OCI-LY1 (cell line): ENCODE results near the gene SLC9A2.

ENCODE experiments used
- H2AFZ ChIP-seq: fragments of 200-600 bp; sonication (generic), shearing (Covaris generic); 2 replicates; pipeline ENCODE4 v1.6.0; 2014; ENCODE audit warnings: antibody characterized with exemption, mild to moderate bottlenecking, low read length
- H3F3A ChIP-seq: fragments of 200-600 bp; sonication (generic), shearing (Covaris generic); 2 replicates; pipeline ENCODE4 v1.6.0; 2014; ENCODE audit warnings: mild to moderate bottlenecking, antibody characterized with exemption, low read length, moderate library complexity; ENCODE audit not compliant: insufficient read depth
- H3K27ac ChIP-seq: fragments of 200-600 bp; sonication (generic); 2 replicates; pipeline ENCODE4 v1.5.1; 2014; ENCODE audit warnings: low read length, mixed run types, mild to moderate bottlenecking, low read depth; ENCODE audit not compliant: poor library complexity, severe bottlenecking
- H3K27me3 ChIP-seq: fragments of 200-600 bp; sonication (generic); 2 replicates; pipeline ENCODE4 v1.6.0; 2014; ENCODE audit warnings: antibody characterized with exemption, mild to moderate bottlenecking, low read length, moderate library complexity; ENCODE audit not compliant: insufficient read depth
- H3K36me3 ChIP-seq: fragments of 200-600 bp; sonication (generic); 2 replicates; pipeline ENCODE4 v1.6.1; 2014; ENCODE audit warnings: mild to moderate bottlenecking, antibody characterized with exemption, low read length, moderate library complexity, mixed read lengths; ENCODE audit not compliant: insufficient read depth
- H3K4me1 ChIP-seq: fragments of 200-600 bp; sonication (generic); 2 replicates; pipeline ENCODE4 v1.5.1; 2014; ENCODE audit warnings: mild to moderate bottlenecking, low read length, moderate library complexity; ENCODE audit not compliant: insufficient read depth, severe bottlenecking
- H3K4me2 ChIP-seq: fragments of 200-600 bp; sonication (generic), shearing (Covaris generic); 2 replicates; pipeline ENCODE4 v1.6.1; 2014; ENCODE audit warnings: low read length
- H3K4me3 ChIP-seq: fragments of 200-600 bp; sonication (generic); 2 replicates; pipeline ENCODE4 v1.5.1; 2014; ENCODE audit warnings: low read length, low read depth, mild to moderate bottlenecking, mixed read lengths; ENCODE audit not compliant: poor library complexity, severe bottlenecking
- H3K79me2 ChIP-seq: fragments of 200-600 bp; shearing (Covaris generic); 2 replicates; pipeline ENCODE4 v1.6.1; 2016; ENCODE audit warnings: mixed run types, low read length, mixed read lengths; ENCODE audit not compliant: insufficient read depth
- H3K9ac ChIP-seq: fragments of 200-600 bp; sonication (generic), shearing (Covaris generic); 2 replicates; pipeline ENCODE4 v1.6.1; 2014; ENCODE audit warnings: mild to moderate bottlenecking, low read length, mixed read lengths
- H3K9me2 ChIP-seq: fragments of 200-600 bp; sonication (generic), shearing (Covaris generic); 2 replicates; pipeline ENCODE4 v1.6.1; 2014; ENCODE audit warnings: low read depth, mild to moderate bottlenecking, low read length, mixed read lengths
- H3K9me3 ChIP-seq: fragments of 200-600 bp; shearing (Covaris generic); 2 replicates; pipeline ENCODE4 v1.6.1; 2014; ENCODE audit warnings: low read length, mixed read lengths
- H4K20me1 ChIP-seq: fragments of 200-600 bp; sonication (generic), shearing (Covaris generic); 2 replicates; pipeline ENCODE4 v1.6.0; 2016; ENCODE audit warnings: mild to moderate bottlenecking, low read length; ENCODE audit not compliant: insufficient read depth
- EZH2 ChIP-seq: fragments of 200-600 bp; sonication (generic), shearing (Covaris generic); IDR thresholded peaks from 2 replicates; pipeline ENCODE4 v1.8.0; 2017; ENCODE audit warnings: borderline replicate concordance, mixed run types, mild to moderate bottlenecking, antibody characterized with exemption, low read length, moderate library complexity, mixed read lengths
- TF ChIP-seq, protein P1 (sequence below): fragments of 200-600 bp; sonication (generic), shearing (Covaris generic); IDR thresholded peaks from 2 replicates; pipeline ENCODE4 v1.5.1; 2017; ENCODE audit warnings: mild to moderate bottlenecking, antibody characterized with exemption, low read length, moderate library complexity, mixed read lengths

SLC9A2 gene

DNA sequence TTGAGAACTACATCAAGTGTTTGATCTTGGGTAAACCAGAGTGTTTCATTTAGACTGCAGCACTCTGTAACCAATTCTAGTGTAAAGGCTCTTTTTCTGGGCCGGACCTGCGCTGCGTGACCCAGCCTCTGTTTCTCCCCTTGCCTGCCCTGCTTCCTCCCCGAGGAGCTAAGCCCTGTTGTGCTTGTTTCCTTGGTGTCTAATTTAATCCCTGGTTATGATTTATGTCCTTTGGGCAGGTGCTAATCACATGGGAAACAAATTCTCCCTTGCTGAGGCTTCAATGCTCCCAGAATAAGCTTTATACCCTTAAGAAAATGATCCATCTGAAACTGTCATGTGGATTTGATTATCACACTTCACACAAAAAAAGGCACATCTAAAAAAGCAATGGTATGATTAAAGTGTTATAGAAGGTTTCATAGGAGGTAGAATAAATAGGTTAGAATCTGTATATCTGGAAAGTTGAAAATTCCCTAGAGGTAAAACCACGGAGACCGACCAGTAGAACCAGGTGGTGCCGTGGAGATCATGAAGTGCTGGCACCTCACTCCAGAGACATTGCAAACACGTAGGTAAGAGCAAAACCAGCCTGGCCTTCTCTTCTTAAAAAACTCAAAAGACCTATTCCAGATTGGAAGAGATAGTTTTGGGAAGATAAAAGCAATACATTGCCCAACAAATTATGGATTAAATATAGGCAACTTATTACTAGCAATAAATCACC is 31.0 kb upstream of the SLC9A2 start:
- Histone ChIP-seq H4K20me1 (no peaks in the 10 kb centered on the region), H3K9ac (no peak overlapping the region), H3F3A (no peaks in the 10 kb centered on the region), H3K79me2 (no peaks in the 10 kb centered on the region), H2AFZ (no peak overlapping the region), H3K4me1 (no peaks in the 10 kb centered on the region), H3K36me3 (no peaks in the 10 kb centered on the region), H3K9me2 (no peaks in the 10 kb centered on the region), H3K4me2 (no peak overlapping the region), H3K27me3 (no peaks in the 10 kb centered on the region), H3K9me3 (no peaks in the 10 kb centered on the region), H3K27ac (no peak overlapping the region), H3K4me3 (no peak overlapping the region)
- TF ChIP-seq EZH2, result no peak
- TF ChIP-seq, protein P1, sequence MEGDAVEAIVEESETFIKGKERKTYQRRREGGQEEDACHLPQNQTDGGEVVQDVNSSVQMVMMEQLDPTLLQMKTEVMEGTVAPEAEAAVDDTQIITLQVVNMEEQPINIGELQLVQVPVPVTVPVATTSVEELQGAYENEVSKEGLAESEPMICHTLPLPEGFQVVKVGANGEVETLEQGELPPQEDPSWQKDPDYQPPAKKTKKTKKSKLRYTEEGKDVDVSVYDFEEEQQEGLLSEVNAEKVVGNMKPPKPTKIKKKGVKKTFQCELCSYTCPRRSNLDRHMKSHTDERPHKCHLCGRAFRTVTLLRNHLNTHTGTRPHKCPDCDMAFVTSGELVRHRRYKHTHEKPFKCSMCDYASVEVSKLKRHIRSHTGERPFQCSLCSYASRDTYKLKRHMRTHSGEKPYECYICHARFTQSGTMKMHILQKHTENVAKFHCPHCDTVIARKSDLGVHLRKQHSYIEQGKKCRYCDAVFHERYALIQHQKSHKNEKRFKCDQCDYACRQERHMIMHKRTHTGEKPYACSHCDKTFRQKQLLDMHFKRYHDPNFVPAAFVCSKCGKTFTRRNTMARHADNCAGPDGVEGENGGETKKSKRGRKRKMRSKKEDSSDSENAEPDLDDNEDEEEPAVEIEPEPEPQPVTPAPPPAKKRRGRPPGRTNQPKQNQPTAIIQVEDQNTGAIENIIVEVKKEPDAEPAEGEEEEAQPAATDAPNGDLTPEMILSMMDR, result no peak

DNA sequence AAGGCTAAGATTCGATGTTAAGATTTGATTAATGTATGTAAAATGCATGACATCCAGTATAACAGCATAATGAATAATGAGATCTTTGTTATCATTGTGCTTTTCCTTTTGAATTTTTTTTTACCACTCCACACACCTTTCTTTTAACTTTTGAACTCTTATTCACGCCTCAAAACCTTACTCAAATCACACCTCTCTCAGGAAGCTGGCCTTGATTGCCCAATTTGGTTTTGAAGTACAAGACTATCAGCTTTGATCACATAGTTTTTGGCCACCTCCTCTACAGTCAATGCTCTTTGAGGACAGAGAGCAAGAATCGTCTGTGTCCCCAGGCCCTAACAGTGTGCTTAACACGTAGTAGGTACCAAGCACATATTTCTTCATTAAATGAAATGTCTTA is 29.9 kb upstream of the SLC9A2 start:
- TF ChIP-seq, protein P1, result no peak
- TF ChIP-seq EZH2, result no peak
- no peaks in the 10 kb centered on the region for H3K4me1 ChIP-seq

DNA sequence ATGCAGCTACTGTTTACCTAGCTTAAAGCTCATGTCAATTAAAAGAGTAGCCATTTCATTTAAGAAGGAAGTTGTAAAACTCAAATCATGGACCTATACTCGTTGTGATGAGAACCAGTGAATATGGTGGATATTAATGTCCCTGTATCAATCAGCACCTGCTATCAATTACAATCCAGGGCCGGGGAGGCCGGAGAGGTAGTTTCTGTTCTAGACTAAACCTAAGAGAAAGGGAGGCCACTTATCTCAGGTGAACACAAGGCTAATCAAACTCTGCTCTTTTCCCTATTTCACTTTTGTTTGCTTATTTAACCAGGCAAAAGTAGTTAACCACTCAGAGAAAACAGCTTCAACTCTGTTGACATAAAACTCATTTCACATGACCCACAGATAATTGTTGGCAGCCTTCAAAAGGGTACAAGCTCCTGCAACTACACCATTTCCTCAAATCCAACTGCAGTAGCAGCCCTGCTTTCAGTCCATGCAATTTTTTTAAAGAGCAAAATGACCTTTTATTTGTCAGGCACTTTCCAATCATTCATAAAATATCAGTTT is 27.8 kb upstream of the SLC9A2 start:
- no peak overlapping the region for H2AFZ ChIP-seq
- H3K9me3 ChIP-seq, result no peaks in the 10 kb centered on the region
- H3K27me3 ChIP-seq, result no peaks in the 10 kb centered on the region
- no peak overlapping the region for H3K4me2 ChIP-seq
- H4K20me1 ChIP-seq, result no peaks in the 10 kb centered on the region
- H3K4me3 ChIP-seq, result no peak overlapping the region
- no peak overlapping the region for H3K27ac ChIP-seq
- H3K9ac ChIP-seq, result no peak overlapping the region
- H3K79me2 ChIP-seq, result no peaks in the 10 kb centered on the region
- no peaks in the 10 kb centered on the region for H3K9me2 ChIP-seq
- no peaks in the 10 kb centered on the region for H3K36me3 ChIP-seq
- TF ChIP-seq EZH2, result no peak
- TF ChIP-seq, protein P1, result no peak
- H3K4me1 ChIP-seq, result no peaks in the 10 kb centered on the region
- no peaks in the 10 kb centered on the region for H3F3A ChIP-seq

More for the DNA sequence above, 29.9 kb upstream of the SLC9A2 start:
- Histone ChIP-seq H3K4me2 (no peak overlapping the region), H3K4me3 (no peak overlapping the region), H3K79me2 (no peaks in the 10 kb centered on the region), H3F3A (no peaks in the 10 kb centered on the region), H3K27me3 (no peaks in the 10 kb centered on the region), H3K36me3 (no peaks in the 10 kb centered on the region), H3K9me2 (no peaks in the 10 kb centered on the region), H2AFZ (no peak overlapping the region), H3K27ac (no peak overlapping the region), H3K9me3 (no peaks in the 10 kb centered on the region), H3K9ac (no peak overlapping the region), H4K20me1 (no peaks in the 10 kb centered on the region)
